SIG-M5 treated with dmso at 0.1 percent for 504 hours (cell line): Measurements from ENCODE around the gene MRAP2.

ENCODE experiments used
- DNase-seq: peaks from one replicate; lab custom pipeline; 2025; ENCODE audit not compliant: unreplicated experiment; lab: John Stamatoyannopoulos, UW

The MRAP2 gene, protein sequence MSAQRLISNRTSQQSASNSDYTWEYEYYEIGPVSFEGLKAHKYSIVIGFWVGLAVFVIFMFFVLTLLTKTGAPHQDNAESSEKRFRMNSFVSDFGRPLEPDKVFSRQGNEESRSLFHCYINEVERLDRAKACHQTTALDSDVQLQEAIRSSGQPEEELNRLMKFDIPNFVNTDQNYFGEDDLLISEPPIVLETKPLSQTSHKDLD

DNA sequence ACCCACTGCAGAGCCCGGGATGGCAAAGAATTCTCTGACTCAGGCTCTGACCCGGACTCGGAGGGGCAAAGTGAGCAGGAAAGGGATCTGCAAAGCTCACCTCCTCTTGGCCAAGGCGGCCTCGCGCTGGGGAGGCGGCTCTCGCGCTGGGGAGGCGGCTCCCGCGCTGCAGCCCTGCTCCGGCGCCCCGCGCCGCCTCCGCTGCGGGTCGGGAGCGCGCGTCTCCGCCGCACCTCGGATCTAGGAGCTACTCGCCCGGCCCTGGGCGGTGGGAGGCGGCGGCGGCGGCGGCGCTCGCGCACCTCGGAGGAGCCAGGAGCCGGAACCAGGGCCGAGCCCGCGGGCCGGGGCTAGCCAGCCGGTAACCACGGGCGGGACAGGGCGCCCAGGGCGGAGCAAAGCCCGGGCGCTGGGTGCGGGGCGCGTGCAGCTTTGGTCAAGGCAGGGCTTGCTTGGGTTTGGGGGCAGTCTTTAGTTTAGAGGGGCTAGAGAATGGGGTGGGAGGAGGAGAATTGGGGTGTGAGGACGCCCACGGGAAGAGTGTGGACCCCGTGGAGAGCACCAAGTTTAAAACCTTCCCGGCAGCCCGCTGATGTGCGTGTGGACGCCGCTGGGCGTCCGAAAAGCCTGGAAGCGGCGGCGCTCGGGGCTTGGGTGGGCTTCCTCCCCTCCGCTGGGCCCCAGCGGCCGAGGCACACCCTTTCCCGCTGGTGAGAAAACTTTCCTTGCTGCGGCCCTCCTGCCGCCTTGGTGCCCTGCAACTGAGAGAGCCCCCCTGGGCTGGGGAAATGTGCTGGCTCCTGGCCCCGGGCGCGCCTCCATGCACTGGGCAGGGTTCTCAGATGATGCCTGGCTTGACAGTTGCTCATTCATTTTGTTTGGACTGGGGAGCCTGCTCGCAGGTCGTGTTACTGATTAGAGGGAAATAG lies at the start of gene MRAP2:
Gene MRAP2 (plus strand): TSS at position 250 of the 929 bp plus-strand sequence. CDS start 21,547 bp downstream, outside the sequence.
- DNase-seq, result no peak

DNA sequence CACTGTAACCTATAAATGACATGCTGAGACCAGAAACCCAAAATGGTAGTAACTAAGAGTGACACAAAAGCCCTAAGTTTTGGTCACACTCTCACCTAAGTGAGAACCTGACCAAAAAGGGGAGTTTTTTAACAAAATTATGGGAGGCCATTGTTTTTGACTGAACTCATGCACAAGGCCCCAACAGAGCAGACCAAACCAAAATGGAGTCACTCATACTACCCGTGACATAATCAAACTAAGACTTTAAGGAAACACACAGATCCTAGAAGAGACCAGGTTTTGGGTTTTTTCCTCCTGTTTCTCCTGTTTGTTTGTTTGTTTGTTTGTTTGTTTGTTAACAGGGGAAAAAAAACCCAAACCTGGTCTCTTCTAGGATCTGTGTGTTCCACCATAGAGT lies 49.2 kb upstream of the MRAP2 start:
- no peak for DNase-seq

DNA sequence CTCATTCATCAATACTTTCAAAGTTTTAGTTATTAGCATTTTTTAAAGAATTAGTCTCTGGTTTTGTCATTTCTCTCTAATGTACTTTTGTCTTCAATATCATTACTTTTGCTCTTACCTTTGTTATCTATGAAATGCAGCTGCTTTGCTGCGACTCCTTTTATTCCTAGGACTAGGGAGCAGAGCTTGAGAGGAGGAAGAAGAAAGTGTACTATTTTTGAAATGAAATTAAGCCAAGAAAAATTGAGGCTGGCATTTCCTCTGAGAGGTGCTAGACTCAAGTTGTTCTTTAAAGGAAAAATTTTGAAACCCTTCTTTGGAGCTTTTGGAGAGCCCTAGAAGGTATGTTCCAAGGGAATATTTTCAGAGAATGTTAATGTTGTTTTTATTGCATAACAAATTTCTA lies 48.3 kb upstream of the MRAP2 start:
- no peak for DNase-seq

DNA sequence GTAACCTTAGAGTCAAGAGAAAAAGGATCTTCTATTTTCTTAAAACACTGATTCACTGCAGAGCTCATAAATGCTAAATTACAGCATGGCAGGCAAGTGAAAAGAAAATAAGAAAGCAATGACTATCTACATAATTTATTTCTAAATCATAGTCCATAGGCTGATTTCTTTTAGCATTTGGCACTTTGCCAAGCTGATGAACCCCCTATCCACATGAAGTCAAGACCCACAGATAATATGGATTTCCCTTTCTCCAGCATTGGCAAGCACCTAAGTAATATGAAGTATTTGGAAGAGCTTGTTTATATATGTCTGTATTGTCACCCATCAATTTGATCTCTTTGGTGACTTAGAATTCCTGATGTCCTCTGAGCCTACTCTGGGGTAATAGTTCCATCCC lies 47.9 kb upstream of the MRAP2 start:
- no peak for DNase-seq

DNA sequence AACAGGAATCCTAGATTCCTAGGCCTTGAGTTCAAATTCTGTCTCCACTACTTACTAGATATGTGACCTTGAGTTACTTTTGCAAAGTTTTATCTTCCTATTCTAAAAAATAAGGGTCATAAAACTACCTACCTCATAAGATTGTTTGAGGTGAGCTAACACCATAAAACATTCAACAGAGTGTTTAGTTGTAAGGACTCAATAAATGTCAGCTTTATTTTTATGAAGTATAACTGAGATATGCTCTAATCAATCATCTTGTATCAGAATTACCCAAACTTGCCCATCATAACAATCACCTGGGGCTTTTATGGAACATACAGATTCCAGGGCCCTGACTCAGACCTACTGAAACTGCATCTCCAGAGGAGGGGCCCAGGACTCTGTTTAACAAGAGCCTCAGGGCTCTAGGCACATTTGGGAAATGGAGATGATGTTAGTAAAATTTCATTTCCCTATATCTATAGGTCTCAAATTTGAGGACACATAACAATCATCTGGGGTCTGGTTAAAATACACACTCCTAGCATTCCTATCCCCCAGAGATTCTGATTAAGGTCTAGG lies 35.5 kb upstream of the MRAP2 start:
- DNase-seq, result no peak

DNA sequence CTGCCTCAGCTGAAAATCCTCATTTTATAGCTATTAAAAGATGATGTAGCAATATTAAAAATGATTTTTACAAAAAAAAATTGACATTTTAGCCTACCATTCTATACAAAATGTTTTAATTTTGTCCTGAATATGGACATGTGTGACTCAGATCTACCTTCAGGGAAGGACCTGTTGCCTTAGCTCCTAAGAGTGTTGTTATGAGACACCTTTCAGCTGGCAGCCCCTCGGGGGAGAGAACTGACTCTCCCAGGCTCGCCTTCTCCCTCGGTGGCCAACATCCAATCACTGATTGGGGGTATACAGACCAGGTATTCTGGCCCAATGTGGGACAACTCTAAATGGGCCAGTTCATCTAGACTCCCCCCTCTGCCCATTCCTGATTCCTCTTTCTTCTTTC lies 32.5 kb upstream of the MRAP2 start:
- no peak for DNase-seq

DNA sequence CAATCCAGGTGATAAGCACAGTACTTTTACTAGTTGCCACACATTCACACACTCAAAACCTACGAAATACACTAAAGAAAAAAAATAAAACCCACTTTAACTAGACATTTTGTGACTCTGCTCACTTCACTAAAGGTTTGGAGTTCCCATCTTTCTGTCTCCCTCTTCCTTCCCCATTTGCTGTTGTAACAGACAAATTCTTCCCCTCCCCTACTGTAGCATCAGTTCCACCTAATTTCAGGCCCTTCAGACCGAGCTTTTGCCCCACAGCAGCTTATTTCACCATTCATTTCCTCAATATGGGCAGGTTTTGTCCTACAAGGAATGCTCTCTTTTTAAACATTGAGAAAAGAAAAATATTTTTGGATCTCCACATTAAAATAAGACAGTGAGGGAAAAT lies 31.3 kb upstream of the MRAP2 start:
- DNase-seq, result no peak

DNA sequence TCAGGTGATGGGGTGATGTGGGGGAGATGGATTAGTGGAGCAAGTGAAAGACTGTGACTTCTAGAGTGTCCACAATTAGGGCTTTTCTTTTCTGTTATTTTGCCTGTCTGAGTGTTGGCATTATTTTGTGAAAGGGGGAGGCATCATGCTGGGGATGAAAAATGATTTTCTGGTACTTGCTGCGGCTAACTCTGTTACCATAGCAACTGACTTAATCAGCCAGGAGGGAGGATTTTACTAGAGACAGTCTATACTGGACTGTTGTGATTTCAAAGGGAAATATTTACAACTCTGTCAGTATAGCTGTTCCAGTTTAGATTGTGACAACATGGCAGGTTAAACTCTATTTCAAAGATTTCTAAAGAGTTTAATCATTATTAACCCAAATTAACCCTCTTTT lies 30.4 kb upstream of the MRAP2 start:
- no peak for DNase-seq

DNA sequence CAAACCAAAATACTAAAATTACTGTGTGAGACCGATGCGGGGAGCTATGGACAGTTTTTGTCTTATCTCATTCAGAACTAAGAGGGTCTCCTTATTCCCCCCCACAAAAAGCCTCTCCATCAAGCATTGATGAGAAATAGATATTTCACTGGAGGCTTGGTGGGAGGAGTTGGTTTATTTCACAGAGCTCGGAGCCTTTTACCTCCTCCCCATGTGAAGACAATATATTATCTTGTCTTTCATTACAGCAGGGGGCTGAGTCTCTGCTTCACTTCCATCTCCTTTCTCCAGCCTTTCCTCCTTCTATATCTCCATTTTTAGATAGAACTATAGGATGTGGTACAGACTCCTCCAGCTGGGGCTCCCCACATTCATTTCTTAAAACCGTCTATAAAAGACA lies 29.9 kb upstream of the MRAP2 start:
- DNase-seq, result no peak

DNA sequence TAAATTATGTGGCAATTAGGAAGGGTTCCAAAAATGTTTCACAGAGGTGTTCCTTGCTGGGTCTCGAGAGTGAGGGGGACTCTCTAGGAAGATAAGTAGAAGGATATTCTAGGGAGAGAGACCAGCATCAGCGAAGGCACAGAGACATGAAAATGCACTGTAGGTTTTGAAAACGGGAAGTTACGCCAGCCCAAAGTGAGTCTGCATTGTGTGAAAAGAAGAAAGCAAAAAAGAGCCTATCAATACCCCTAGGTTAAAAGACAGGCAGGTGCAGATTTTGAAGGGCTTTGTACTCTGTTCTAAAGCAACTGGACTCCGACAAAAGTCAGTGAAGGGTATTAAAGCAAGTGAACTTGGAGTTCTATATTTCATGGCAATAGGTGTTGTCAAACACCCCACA lies 25.7 kb upstream of the MRAP2 start:
- DNase-seq, result peak; percentile 8

DNA sequence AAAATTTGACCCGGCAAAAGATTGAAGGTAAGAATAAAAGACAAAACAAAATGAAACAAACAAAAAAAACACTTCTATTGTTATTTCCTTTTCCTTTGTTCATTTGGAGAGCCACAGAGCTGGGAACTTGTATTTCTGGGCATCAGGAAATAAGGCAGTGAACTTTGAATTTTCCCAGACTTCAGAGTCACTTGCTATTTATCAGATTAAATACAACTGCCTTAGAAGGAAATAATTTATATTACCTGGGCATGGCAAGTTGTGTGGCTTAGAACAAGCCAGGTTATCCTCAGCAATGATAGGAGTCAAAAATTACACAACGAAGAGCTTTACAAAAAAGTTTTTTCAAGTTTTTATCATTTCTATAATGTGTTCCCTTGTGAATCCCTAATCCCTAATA lies 20.2 kb upstream of the MRAP2 start:
- DNase-seq, result no peak

DNA sequence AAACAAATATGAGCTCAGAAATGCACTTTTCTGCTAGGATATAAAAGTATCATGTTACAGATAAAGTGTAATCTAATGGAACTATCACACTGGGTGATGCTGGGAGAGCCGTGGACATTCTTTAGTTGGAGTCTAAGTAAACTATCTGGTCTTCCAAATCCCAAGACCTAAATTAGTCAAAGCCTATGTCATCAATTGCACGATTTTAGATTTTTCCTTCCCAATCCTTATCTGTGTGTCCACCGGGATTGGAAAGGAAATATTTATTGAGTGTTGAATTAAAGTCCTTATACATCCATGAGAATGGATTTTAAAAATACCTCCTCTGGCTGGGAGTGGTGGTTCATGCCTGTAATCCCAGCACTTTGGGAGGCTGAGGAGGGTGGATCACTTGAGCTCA lies 19.6 kb upstream of the MRAP2 start:
- DNase-seq, result no peak

DNA sequence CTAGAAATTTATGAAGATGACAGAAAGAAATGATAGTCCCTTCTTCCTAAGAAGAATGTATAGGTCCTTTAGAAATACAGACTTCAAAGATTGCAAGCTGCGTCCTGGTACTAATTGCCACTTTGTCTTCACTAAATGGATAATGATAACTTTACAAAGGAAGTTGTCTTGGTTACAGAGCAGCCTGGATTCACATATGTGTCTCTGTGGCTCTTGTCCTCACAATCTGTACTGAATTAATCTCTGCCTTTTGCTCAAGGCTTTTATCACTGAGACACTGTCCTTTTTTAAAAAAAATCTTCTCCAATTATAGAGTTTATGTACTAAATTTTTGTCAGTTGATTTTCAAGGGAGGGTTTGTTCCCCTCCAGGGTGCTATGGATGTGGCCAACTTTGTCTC lies 17.5 kb upstream of the MRAP2 start:
- DNase-seq, result no peak

DNA sequence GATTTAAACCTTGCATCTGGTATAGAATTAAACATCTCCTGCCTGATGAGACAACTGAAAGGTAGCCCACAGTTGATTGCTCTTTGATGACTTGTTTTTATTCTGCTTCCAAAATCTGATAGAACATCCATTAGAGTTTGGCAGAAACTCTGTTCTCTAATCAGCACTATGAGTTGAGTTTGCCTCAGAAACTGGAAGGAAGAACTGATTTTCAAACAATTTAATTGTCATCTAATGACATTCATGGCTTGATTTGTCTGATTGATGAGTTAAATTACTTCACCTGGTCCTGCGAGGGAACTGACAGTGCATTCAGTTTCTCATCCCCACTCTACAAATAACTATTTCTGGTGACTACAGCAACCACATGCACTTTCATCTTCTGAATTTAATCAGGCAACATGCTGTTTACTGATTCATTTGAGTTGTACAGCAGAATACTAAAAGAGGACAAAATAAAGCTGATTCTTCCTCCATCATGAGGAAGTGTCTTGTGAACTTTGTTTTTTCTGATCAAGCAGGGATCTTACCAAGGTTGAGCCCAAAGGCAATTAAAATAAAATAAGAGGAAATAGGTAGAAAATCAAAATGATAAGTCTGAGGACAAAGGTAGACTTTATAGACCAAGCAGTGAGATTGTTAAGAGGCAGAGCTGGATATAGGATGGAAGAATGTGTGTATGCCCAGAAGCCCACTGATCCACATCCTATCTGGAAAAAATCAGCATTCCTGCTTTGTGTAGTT lies 15.7 kb upstream of the MRAP2 start:
- no peak for DNase-seq

DNA sequence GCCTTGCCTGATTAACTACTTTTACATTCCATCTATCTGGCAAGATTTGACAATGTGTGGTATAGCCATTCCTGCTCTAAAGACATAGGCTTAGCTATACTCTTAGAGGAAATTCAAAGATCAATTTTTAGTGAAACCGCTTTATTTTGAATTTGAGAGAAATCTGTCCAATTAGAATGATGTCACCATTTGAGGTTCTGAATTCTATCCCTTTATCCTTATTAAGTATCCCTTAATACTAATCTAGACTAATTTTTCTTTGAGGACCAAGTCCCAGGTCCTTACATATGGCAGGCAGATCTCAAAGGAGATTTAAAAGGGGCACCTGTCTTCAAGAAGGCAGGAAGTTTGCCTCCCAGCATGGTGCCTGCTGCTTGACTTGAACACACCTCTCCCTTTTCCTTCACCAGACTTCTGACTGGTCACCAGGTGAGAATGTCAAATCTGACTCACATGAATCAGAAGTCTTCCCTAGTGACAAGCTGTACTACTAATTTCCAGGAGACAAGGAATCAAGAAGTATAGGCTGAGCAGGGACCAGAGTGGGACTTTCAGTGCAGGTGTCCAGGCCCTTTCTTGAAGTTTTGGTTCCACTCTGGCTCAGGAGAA lies 15.0 kb upstream of the MRAP2 start:
- no peak for DNase-seq

DNA sequence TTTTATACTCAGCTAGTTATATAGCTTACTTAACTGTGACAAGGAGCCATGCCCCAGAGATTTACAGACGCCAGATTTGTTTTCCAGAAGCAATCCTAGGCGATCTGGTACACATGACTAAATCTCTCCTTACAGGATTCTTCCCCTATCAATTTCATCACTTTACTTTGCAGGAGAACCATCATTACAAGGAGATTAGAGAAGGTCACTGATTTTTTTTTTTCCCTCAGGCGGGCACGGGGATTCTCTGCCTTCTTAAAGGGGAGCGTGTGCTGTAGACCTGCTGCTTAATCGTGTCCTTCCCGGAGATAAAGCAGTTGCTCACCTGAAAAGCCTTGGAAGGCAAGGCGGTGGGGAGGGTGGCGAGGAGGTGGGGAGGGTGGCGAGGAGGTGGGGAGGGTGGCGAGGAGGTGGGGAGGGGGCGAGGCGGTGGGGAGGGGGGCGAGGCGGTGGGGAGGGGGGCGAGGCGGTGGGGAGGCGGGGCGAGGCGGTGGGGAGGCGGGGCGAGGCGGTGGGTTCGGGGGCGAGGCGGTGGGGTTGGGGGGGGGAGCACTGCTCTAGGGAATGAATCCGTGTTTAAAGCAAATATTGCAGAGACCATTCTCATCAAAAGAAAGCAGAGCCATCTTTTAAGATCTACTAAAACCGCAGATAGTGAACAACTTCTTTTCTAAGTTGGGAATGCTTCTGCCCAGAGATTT lies 14.3 kb upstream of the MRAP2 start:
- no peak for DNase-seq

DNA sequence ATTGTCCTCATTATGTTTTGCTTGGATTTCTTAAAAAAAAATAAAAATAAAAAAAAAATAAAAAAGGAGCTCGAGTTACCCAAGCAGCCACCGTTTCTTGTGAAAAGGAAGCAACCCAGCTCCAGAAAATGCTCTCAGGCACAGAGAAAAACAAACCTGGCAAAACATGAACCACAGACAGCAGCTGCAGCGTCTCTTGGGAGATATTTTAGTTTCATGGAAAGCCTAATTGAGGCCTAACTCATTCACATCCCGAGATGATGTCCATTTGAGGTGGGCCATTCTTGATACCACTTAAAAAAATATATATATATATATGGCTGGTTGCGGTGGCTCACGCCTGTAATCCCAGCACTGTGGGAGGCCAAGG lies 13.7 kb upstream of the MRAP2 start:
- DNase-seq, result no peak

DNA sequence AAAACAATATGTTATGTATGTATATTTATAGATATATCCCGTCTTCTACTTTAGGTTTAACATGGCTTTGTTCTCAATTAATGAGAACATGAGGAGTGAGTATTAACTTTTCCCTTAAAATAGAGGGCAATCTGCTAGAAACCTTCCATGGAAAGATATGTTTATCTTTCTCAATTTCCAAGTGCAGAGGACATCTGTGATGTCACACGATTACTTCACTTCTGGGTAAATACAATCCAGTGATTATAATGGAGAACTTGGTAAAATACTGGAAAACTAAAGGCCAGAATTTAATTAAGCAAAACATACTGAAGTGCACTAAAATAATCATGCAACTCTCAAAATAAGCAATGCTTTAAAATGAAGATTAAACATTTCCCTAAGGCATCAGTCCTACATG lies 11.9 kb upstream of the MRAP2 start:
- DNase-seq, result no peak

DNA sequence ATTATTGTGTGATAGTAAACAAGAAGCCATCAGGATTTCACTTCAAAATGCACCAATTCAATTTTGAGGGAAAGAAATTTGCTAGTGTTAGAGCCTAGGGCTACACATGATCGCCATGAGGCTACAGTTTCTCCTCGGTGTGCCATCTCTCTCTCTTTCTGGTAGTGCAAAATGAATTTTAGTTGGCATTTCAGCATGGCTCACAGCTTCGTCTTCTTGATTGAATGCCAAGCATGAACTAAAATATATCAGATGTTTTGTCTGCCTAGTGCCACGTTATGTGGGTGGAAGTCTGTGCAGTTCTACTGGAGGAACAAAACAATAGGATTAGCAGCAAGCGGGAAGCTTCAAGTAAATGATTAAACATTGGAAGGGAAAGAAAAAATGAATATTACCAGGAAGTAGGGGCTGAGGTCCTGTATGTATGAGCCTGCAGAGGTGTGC lies 6.8 kb upstream of the MRAP2 start:
- no peak for DNase-seq

DNA sequence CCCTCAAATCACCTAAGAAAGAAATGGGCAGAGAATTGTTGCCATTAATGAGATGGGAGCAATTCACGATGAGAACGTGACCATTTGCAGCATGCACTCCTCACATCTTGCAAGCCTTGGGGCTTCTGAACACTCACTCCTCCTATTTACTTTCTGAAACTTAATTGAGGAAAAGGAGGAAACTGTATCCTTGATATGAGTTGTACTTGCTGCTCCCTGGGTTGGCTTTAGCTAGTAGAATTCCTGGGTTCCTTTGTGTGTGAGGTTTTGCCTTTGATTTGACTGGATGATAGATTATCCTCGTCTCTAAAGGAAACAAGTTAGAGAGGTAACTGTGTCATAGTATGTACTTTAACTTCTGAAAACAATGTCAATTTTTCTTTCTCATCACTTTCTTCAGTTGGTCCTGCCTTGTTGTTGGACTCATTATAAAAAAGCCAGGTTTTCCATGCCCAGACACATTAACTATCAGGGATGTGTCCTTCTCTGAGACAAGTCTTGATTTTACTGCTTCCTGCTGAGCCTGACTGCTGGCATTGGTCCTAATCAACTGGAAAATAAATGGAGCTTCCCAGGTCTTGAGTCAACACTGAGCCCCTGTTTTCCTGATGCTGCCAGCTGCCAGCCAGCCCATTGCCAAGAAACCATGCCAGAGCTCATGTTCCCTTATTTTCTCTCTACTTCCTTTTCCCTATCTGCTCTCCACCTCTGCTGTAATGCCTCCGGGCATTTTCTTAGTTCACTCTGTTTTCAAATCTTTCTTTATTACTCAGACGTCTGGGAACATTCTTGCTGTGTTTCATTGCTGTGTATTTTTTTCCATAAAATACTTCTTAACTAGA lies 6.0 kb upstream of the MRAP2 start:
- DNase-seq, result no peak
